ENCODE data around the gene TSPEAR. TPM values are rescaled to one million over a fixed set of nuclear protein-coding genes. Genes with fewer than 3 reads are reported as not detected.

Gene TSPEAR
- total and polyA plus RNA-seq, 8 donors = 0.05 to 0.29 (median 0.12) TPM; not detected in 4

- 84 to 90% (median 88%) methylated on average over 17 to 23 of the region's 23 CpGs for WGBS, 5 donors
Observed at GRCh38 chr21:44729336-44730027, 18.1 kb upstream of the TSPEAR start.

GRCh38 chr21:44728716-44729115 is 17.3 kb upstream of the TSPEAR start:
- intact Hi-C loops (cut with DNase I; ENCODE audit: low total_unique reads) = no loop called here

More at GRCh38 chr21:44729336-44730027, 18.1 kb upstream of the TSPEAR start:
- intact Hi-C loops (cut with DNase I; ENCODE audit: low total_unique reads) = no loop called here
- Histone ChIP-seq H3K27me3 (peaks cover 0 to 63% (median 10%) of the 10 kb centered on the region in 3 donors), H3K4me3 (no peak overlapping the region), H3K9me3 (no peaks in the 10 kb centered on the region), H3K36me3 (no peaks in the 10 kb centered on the region), H3K27ac (no peak overlapping the region), H3K4me1 (no peaks in the 10 kb centered on the region)
- DNase-seq = no peak
- TF ChIP-seq EP300 (IDR thresholded peaks at IDR 0.05) (no peak), POLR2AphosphoS5 (IDR thresholded peaks at IDR 0.05) (no peak), POLR2A (IDR thresholded peaks at IDR 0.05) (no peak)

GRCh38 chr21:44727757-44728156 is 16.4 kb upstream of the TSPEAR start:
- no peaks in the 10 kb centered on the region for H3K9me3 ChIP-seq
- H3K36me3 ChIP-seq = no peaks in the 10 kb centered on the region
- WGBS, 5 donors = 66 to 76% (median 73%) methylated on average over 5 to 9 of the region's 9 CpGs
- no peak overlapping the region for H3K27ac ChIP-seq
- H3K4me3 ChIP-seq = no peak overlapping the region
- intact Hi-C loops (cut with DNase I; ENCODE audit: low total_unique reads) = no loop called here
- peaks cover 3 to 11% (median 7%) of the 10 kb centered on the region in 4 donors for H3K4me1 ChIP-seq
- TF ChIP-seq EP300 (IDR thresholded peaks at IDR 0.05) = no peak
- no peak for TF ChIP-seq POLR2A (IDR thresholded peaks at IDR 0.05)
- no peak for TF ChIP-seq POLR2AphosphoS5 (IDR thresholded peaks at IDR 0.05)
- no peak for TF ChIP-seq CTCF (IDR thresholded peaks at IDR 0.05)
- H3K27me3 ChIP-seq = peaks cover 0 to 72% (median 25%) of the 10 kb centered on the region in 3 donors
- no peak for DNase-seq

More at GRCh38 chr21:44728716-44729115, 17.3 kb upstream of the TSPEAR start:
- TF ChIP-seq POLR2A (IDR thresholded peaks at IDR 0.05) = no peak
- no peak for TF ChIP-seq EP300 (IDR thresholded peaks at IDR 0.05)
- TF ChIP-seq POLR2AphosphoS5 (IDR thresholded peaks at IDR 0.05) = no peak
- TF ChIP-seq CTCF (IDR thresholded peaks at IDR 0.05) = no peak
- H3K27ac ChIP-seq = no peak overlapping the region
- peaks cover 0 to 63% (median 16%) of the 10 kb centered on the region in 3 donors for H3K27me3 ChIP-seq
- no peak overlapping the region for H3K4me3 ChIP-seq
- DNase-seq = no peak
- peaks cover 0 to 3% (median under 1%) of the 10 kb centered on the region in 4 donors for H3K4me1 ChIP-seq
- no peaks in the 10 kb centered on the region for H3K9me3 ChIP-seq
- WGBS, 5 donors = 86 to 94% (median 90%) methylated on average over 14 of the region's 14 CpGs
- H3K36me3 ChIP-seq = no peaks in the 10 kb centered on the region

GRCh38 chr21:44727321-44727720 is 15.9 kb upstream of the TSPEAR start:
- peaks cover 0 to 77% (median 28%) of the 10 kb centered on the region in 3 donors for H3K27me3 ChIP-seq
- TF ChIP-seq POLR2AphosphoS5 (IDR thresholded peaks at IDR 0.05) (no peak), CTCF (IDR thresholded peaks at IDR 0.05) (no peak), POLR2A (IDR thresholded peaks at IDR 0.05) (no peak), EP300 (IDR thresholded peaks at IDR 0.05) (no peak)
- intact Hi-C loops (cut with DNase I; ENCODE audit: low total_unique reads) = no loop called here
- H3K4me3 ChIP-seq = no peak overlapping the region
- peaks cover 3 to 11% (median 7%) of the 10 kb centered on the region in 4 donors for H3K4me1 ChIP-seq
- H3K36me3 ChIP-seq = no peaks in the 10 kb centered on the region
- no peaks in the 10 kb centered on the region for H3K9me3 ChIP-seq
- DNase-seq = no peak
- WGBS, 5 donors = 82 to 99% (median 93%) methylated on average over 7 to 8 of the region's 8 CpGs
- H3K27ac ChIP-seq = no peak overlapping the region

GRCh38 chr21:44726826-44727225 is 15.5 kb upstream of the TSPEAR start:
- WGBS, 5 donors = 55 to 66% (median 65%) methylated on average over 6 of the region's 6 CpGs
- H3K4me3 ChIP-seq = no peak overlapping the region
- no peaks in the 10 kb centered on the region for H3K36me3 ChIP-seq
- no peaks in the 10 kb centered on the region for H3K9me3 ChIP-seq
- no peak for DNase-seq
- TF ChIP-seq POLR2A (IDR thresholded peaks at IDR 0.05) = no peak
- no peak for TF ChIP-seq EP300 (IDR thresholded peaks at IDR 0.05)
- no peak for TF ChIP-seq POLR2AphosphoS5 (IDR thresholded peaks at IDR 0.05)
- TF ChIP-seq CTCF (IDR thresholded peaks at IDR 0.05) = no peak
- peaks cover 3 to 11% (median 7%) of the 10 kb centered on the region in 4 donors for H3K4me1 ChIP-seq
- H3K27me3 ChIP-seq = peaks cover 0 to 82% (median 28%) of the 10 kb centered on the region in 3 donors
- intact Hi-C loops (cut with DNase I; ENCODE audit: low total_unique reads) = no loop called here
- H3K27ac ChIP-seq = no peak overlapping the region
